ENCODE data around the gene CSK.

DNA sequence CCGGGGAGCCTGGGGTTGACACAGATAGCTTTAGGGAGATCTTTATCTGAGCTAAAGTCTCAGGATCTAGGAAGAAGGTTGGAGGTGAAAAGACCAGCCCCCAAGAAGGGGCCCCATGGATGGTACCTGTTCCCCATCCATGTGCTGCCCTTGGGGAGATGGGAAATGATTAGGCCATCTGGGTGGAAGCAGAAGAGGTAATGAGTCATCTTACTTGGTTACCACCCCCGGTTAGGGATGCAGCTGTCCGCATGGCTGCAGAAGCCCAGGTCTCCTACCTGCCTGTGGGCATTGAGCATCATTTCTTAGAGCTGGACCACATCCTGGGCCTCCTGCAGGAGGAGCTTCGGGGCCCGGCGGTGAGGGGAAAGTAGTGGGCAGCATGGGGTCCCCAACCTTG lies 41.4 kb downstream of the CSK start:
- TF ChIP-seq POLR2A (IDR thresholded peaks at IDR 0.05; ENCODE audit: extremely low read depth, insufficient read length): no peak
- TF ChIP-seq, protein P1, sequence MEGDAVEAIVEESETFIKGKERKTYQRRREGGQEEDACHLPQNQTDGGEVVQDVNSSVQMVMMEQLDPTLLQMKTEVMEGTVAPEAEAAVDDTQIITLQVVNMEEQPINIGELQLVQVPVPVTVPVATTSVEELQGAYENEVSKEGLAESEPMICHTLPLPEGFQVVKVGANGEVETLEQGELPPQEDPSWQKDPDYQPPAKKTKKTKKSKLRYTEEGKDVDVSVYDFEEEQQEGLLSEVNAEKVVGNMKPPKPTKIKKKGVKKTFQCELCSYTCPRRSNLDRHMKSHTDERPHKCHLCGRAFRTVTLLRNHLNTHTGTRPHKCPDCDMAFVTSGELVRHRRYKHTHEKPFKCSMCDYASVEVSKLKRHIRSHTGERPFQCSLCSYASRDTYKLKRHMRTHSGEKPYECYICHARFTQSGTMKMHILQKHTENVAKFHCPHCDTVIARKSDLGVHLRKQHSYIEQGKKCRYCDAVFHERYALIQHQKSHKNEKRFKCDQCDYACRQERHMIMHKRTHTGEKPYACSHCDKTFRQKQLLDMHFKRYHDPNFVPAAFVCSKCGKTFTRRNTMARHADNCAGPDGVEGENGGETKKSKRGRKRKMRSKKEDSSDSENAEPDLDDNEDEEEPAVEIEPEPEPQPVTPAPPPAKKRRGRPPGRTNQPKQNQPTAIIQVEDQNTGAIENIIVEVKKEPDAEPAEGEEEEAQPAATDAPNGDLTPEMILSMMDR (IDR thresholded peaks at IDR 0.05; ENCODE audit: low read depth, low read length): no peak

All from NB4 (cell line).